Tibial artery (tissue), 4 donors: ENCODE data around the gene TSPAN18.

Source experiments
- DNase-seq, 2 donors: peaks; one replicate each; pipeline ENCODE4 v3.0.0-alpha.2; 2019
- H3K27ac ChIP-seq, 2 donors: fragments of 200-600 bp; sonication (generic) in 1 of 2; 1 replicate in 1 of 2; 2 replicates in 1 of 2; pipeline ENCODE4 v1.5.1; 2018 to 2019; ENCODE audit warnings: mild to moderate bottlenecking in 1 of 2
- H3K27me3 ChIP-seq, 2 donors: fragments of 200-600 bp; sonication (generic) in 1 of 2; one replicate each; pipeline versions ENCODE4 v1.5.1 to v1.6.0; 2016 to 2019
- H3K36me3 ChIP-seq, 3 donors: fragments of 200-600 bp; sonication (generic) in 2 of 3; one replicate each; pipeline ENCODE4 v1.5.1; 2016 to 2019; ENCODE audit warnings: mild to moderate bottlenecking in 2 of 3
- H3K4me1 ChIP-seq, 4 donors: fragments of 200-600 bp; sonication (generic) in 2 of 4; 1 replicate in 3 of 4; 2 replicates in 1 of 4; pipeline ENCODE4 v1.5.1; 2016 to 2019
- H3K4me3 ChIP-seq, 2 donors: fragments of 200-600 bp; sonication (generic) in 1 of 2; 1 replicate in 1 of 2; 2 replicates in 1 of 2; pipeline ENCODE4 v1.5.1; 2018 to 2019; ENCODE audit warnings: mild to moderate bottlenecking in 2 of 2
- H3K9me3 ChIP-seq, 3 donors: fragments of 200-600 bp; sonication (generic) in 1 of 3; one replicate each; pipeline ENCODE4 v1.5.1; 2016 to 2019
- intact Hi-C: fragments of 100-400 bp; cut with DNase I; formaldehyde crosslinking; loops from one replicate; pipeline ENCODE4 v1.15.0; 2023; ENCODE audit warnings: low total_unique reads
- TF ChIP-seq, protein P1 (sequence below), 2 experiments: fragments of 200-600 bp in 1 of 2; fragments of 450-650 bp in 1 of 2; IDR thresholded peaks; one replicate each; pipeline ENCODE4 v1.5.1; 2017 to 2019; ENCODE audit warnings: antibody characterized with exemption in 2 of 2, mild to moderate bottlenecking in 1 of 2, moderate library complexity in 1 of 2

TSPAN18 gene

DNA sequence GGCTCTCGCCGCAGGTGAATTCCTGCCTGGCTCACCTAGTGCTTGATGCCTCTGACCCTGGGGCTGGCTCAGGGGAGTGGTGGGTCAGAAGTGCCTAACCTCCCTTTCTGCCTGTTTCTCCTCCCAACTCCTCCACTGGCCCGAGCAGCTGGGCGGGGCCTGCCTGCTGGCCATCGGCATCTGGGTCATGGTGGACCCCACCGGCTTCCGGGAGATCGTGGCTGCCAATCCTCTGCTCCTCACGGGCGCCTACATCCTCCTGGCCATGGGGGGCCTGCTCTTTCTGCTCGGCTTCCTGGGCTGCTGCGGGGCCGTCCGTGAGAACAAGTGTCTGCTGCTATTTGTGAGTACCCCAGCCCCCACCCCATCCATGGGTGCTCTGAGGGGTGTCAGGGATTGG is 182.8 kb downstream of the TSPAN18 start:
- intact Hi-C loops: no loop called here
- TF ChIP-seq, protein P1, sequence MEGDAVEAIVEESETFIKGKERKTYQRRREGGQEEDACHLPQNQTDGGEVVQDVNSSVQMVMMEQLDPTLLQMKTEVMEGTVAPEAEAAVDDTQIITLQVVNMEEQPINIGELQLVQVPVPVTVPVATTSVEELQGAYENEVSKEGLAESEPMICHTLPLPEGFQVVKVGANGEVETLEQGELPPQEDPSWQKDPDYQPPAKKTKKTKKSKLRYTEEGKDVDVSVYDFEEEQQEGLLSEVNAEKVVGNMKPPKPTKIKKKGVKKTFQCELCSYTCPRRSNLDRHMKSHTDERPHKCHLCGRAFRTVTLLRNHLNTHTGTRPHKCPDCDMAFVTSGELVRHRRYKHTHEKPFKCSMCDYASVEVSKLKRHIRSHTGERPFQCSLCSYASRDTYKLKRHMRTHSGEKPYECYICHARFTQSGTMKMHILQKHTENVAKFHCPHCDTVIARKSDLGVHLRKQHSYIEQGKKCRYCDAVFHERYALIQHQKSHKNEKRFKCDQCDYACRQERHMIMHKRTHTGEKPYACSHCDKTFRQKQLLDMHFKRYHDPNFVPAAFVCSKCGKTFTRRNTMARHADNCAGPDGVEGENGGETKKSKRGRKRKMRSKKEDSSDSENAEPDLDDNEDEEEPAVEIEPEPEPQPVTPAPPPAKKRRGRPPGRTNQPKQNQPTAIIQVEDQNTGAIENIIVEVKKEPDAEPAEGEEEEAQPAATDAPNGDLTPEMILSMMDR (IDR thresholded peaks at IDR 0.05): no peak
- Histone ChIP-seq H3K27me3 (no peaks in the 10 kb centered on the region), H3K4me3 (no peak overlapping the region), H3K36me3 (no peaks in the 10 kb centered on the region), H3K27ac (no peak overlapping the region), H3K4me1 (peaks cover 0 to 20% (median 13%) of the 10 kb centered on the region in 4 donors), H3K9me3 (no peaks in the 10 kb centered on the region)
- DNase-seq: no peak

DNA sequence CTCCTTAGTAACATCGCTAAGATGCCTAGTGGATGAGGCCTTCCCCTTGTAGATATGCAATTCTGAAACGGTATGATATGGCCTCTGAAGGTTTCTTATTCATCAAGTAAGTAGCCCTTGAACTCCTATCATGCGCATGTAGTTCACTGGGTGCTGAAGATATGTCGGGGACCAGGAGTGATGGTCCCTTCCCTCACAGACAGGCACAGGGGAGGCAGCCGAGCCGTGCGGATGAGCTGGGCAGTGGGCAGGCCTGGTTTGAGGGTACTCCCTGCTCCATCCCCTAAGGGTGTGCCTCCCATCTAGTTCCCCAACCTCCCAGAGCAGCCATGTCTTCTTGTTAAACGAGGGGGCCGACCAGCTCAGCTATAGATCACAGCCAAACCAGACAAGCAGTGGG is 183.8 kb downstream of the TSPAN18 start:
- H3K4me3 ChIP-seq: no peak overlapping the region
- H3K36me3 ChIP-seq: no peaks in the 10 kb centered on the region
- DNase-seq: no peak
- TF ChIP-seq, protein P1 (IDR thresholded peaks at IDR 0.05): no peak
- intact Hi-C loops: loop anchor here (2.0 to 5.0 kb wide), 3 partner anchors 183 to 358 kb away; partner anchors contain the start of gene TSPAN18
- no peaks in the 10 kb centered on the region for H3K9me3 ChIP-seq
- H3K27me3 ChIP-seq: no peaks in the 10 kb centered on the region
- H3K4me1 ChIP-seq: peaks cover 0 to 20% (median 13%) of the 10 kb centered on the region in 4 donors
- no peak overlapping the region for H3K27ac ChIP-seq

DNA sequence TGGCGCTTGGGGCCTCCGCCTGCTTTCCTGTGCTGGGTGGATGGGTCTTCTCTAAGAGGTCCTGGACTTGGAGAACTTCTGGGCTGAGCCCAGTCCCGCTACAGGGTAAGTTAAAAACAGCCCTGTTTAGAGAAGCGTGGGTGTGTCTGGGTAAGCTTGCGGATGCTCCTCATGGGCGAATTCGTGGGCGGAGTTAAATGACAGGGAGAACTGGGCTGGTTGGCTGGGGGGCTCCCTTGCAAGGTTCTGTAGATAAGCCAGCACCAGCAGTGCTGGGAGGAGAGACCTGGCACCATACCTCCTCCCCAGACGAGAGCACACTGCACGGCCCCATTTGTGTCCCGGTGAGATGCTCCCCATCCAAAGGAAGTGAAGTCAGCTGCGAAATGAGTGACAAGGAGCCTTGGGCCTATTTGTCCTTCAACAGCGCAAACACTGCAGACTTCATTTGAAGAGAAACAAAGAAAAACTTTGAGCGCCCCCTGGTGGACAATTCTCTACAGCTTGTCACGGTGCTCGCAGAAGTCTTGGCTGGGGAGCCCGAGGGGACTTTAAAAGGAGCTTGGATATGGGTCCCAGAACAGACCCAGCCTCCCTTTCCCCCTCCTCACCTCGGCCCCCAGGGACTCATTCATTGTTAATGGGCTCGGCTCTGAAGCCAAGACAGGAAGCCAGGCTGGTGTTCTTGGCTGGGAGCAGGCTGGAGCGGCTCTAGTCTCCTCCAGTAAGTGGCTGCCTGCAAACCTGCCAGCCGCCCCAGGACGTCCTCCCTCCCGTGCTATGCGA is 184.5 kb downstream of the TSPAN18 start:
- Histone ChIP-seq H3K36me3 (no peaks in the 10 kb centered on the region), H3K4me1 (peaks cover 0 to 20% (median 13%) of the 10 kb centered on the region in 4 donors), H3K27ac (peak overlapping the region in 1 of 2 donors; percentile 36), H3K4me3 (no peak overlapping the region), H3K27me3 (no peaks in the 10 kb centered on the region), H3K9me3 (no peaks in the 10 kb centered on the region)
- intact Hi-C loops: loop anchor here (2.0 to 5.0 kb wide), 3 partner anchors 184 to 359 kb away; partner anchors contain the start of gene TSPAN18
- peak; percentile 82 to 90 for DNase-seq
- TF ChIP-seq, protein P1 (IDR thresholded peaks at IDR 0.05): peak; percentile 81 to 88

DNA sequence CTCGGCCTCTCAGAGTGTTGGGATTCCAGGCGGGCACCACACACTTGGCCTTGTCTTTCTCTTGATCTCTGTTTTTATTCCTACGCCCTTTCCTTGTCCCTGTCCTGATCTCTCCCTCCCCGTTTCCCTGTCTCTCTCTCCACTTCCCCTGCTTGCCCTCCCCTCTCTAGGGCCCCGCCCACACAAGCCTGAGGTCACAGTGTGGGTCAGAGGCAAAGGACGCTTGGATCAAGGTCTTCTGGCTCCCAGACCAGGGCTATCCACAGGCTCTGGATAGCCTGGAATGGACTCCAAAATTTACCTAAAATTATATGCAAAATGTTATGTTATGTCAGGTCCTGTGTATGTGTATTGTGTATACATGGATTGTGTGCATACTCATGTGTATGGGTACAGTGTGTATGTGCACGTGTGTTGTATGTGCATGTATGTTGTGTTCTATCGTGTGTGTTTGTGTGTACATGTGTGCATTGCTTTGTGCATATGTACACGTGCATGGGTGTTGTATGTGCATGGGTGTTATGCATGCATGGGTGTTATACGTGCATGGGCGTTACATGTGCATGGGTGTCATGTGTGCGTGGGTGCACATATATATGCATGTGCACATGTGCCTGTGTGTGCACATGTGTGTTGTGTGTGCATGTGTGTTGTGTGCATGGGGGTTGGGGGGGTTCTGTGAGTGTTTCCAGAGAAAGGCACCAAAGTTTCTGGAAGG is 185.7 kb downstream of the TSPAN18 start:
- intact Hi-C loops: loop anchor here (5.0 kb wide), 2 partner anchors 185 to 360 kb away; partner anchors contain the start of gene TSPAN18
- Histone ChIP-seq H3K4me1 (peaks cover 0 to 20% (median 13%) of the 10 kb centered on the region in 4 donors), H3K27me3 (no peaks in the 10 kb centered on the region), H3K9me3 (no peaks in the 10 kb centered on the region), H3K4me3 (no peak overlapping the region), H3K36me3 (no peaks in the 10 kb centered on the region), H3K27ac (no peak overlapping the region)
- no peak for DNase-seq
- TF ChIP-seq, protein P1 (IDR thresholded peaks at IDR 0.05): no peak

DNA sequence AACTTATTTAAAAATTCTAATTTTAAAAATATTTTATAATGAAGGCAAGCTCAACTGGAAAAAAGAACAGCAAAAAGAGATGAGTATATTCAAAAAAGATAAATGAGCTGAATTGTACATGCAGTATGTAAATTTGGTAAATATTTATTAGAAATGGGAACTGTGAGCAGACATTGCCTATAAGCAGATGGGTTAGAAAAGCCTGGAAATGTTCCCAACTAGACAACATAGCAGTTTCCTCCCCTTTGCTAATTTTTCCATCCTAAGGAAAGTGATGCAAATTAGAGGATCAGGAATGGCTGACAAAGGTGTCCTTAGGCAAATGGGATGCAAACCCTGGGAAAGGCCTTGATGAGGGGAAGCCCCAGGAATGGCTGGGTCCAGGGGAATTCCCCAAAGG is 186.7 kb downstream of the TSPAN18 start:
- Histone ChIP-seq H3K4me3 (no peak overlapping the region), H3K27me3 (no peaks in the 10 kb centered on the region), H3K27ac (no peak overlapping the region), H3K36me3 (no peaks in the 10 kb centered on the region), H3K9me3 (no peaks in the 10 kb centered on the region), H3K4me1 (peaks cover 0 to 20% (median 13%) of the 10 kb centered on the region in 4 donors)
- no peak for DNase-seq
- TF ChIP-seq, protein P1 (IDR thresholded peaks at IDR 0.05): no peak
- intact Hi-C loops: loop anchor here (5.0 kb wide), 2 partner anchors 186 to 361 kb away; partner anchors contain the start of gene TSPAN18
